DOHH2 (cell line): ENCODE results near the gene DNAI4.

Experiments
- H3F3A ChIP-seq: fragments of 200-600 bp; sonication (generic), shearing (Covaris generic); 2 replicates; pipeline ENCODE4 v1.6.0; 2016; ENCODE audit warnings: antibody characterized with exemption, mild to moderate bottlenecking; ENCODE audit not compliant: control insufficient read depth, insufficient read depth
- H3K27ac ChIP-seq: fragments of 200-600 bp; sonication (generic); 2 replicates; pipeline ENCODE4 v1.5.1; 2014; ENCODE audit warnings: low read depth, mild to moderate bottlenecking, low read length, moderate library complexity
- H3K27me3 ChIP-seq: fragments of 200-600 bp; sonication (generic); 2 replicates; pipeline ENCODE4 v1.6.1; 2014; ENCODE audit warnings: mild to moderate bottlenecking, low read length, mixed read lengths; ENCODE audit not compliant: control insufficient read depth
- H3K36me3 ChIP-seq: fragments of 200-600 bp; sonication (generic); 2 replicates; pipeline ENCODE4 v1.6.1; 2014; ENCODE audit warnings: mild to moderate bottlenecking, low read length, moderate library complexity, mixed read lengths; ENCODE audit not compliant: control insufficient read depth
- H3K4me1 ChIP-seq: fragments of 200-600 bp; sonication (generic); 2 replicates; pipeline ENCODE4 v1.6.1; 2014; ENCODE audit warnings: mild to moderate bottlenecking, low read length, mixed read lengths; ENCODE audit not compliant: control insufficient read depth
- H3K4me2 ChIP-seq: fragments of 200-600 bp; sonication (generic); 2 replicates; pipeline ENCODE4 v1.6.0; 2014; ENCODE audit warnings: mild to moderate bottlenecking, low read length, moderate library complexity
- H3K4me3 ChIP-seq: fragments of 200-600 bp; sonication (generic); 2 replicates; pipeline ENCODE4 v1.5.1; 2014; ENCODE audit warnings: mild to moderate bottlenecking, low read length, mixed read lengths
- H3K79me2 ChIP-seq: fragments of 200-600 bp; sonication (generic); 2 replicates; pipeline ENCODE4 v1.6.1; 2014; ENCODE audit warnings: mild to moderate bottlenecking, low read length, mixed read lengths; ENCODE audit not compliant: control insufficient read depth
- H3K9me2 ChIP-seq: fragments of 200-600 bp; sonication (generic); replicated peaks from 2 replicates; pipeline ENCODE4 v1.6.1; 2014; ENCODE audit warnings: mild to moderate bottlenecking, low read length, mixed read lengths; ENCODE audit not compliant: control insufficient read depth
- H3K9me3 ChIP-seq: fragments of 200-600 bp; sonication (generic); 2 replicates; pipeline ENCODE4 v1.6.1; 2014; ENCODE audit warnings: antibody characterized with exemption, low read length, mixed read lengths; ENCODE audit not compliant: control insufficient read depth, insufficient read depth
- H4K20me1 ChIP-seq: fragments of 200-600 bp; sonication (generic); 2 replicates; pipeline ENCODE4 v1.6.0; 2014; ENCODE audit warnings: low read depth, mild to moderate bottlenecking, antibody characterized with exemption, low read length, moderate library complexity; ENCODE audit not compliant: control insufficient read depth, insufficient read depth
- EZH2phosphoT487 ChIP-seq: fragments of 200-600 bp; sonication (generic); IDR thresholded peaks from 2 replicates; pipeline ENCODE4 v1.6.1; 2017; ENCODE audit warnings: borderline replicate concordance, mild to moderate bottlenecking, antibody characterized with exemption, low read length, moderate library complexity, mixed read lengths
- TF ChIP-seq, protein P1 (sequence below): fragments of 200-600 bp; sonication (generic); IDR thresholded peaks from one replicate; pipeline ENCODE4 v1.5.1; 2014; ENCODE audit warnings: antibody characterized with exemption, mild to moderate bottlenecking, low read depth, low read length; ENCODE audit not compliant: poor library complexity, severe bottlenecking

Gene DNAI4

GRCh38 chr1:66848193-66848592 lies 76.5 kb downstream of the DNAI4 start:
- Histone ChIP-seq H3K4me2 (no peak overlapping the region), H3K4me1 (peaks cover 12% of the 10 kb centered on the region), H3K9me3 (no peaks in the 10 kb centered on the region), H4K20me1 (no peaks in the 10 kb centered on the region), H3K9me2 (no peaks in the 10 kb centered on the region), H3K4me3 (no peak overlapping the region), H3F3A (no peaks in the 10 kb centered on the region), H3K27ac (no peak overlapping the region), H3K79me2 (no peaks in the 10 kb centered on the region), H3K27me3 (no peaks in the 10 kb centered on the region), H3K36me3 (no peaks in the 10 kb centered on the region)
- TF ChIP-seq, protein P1, sequence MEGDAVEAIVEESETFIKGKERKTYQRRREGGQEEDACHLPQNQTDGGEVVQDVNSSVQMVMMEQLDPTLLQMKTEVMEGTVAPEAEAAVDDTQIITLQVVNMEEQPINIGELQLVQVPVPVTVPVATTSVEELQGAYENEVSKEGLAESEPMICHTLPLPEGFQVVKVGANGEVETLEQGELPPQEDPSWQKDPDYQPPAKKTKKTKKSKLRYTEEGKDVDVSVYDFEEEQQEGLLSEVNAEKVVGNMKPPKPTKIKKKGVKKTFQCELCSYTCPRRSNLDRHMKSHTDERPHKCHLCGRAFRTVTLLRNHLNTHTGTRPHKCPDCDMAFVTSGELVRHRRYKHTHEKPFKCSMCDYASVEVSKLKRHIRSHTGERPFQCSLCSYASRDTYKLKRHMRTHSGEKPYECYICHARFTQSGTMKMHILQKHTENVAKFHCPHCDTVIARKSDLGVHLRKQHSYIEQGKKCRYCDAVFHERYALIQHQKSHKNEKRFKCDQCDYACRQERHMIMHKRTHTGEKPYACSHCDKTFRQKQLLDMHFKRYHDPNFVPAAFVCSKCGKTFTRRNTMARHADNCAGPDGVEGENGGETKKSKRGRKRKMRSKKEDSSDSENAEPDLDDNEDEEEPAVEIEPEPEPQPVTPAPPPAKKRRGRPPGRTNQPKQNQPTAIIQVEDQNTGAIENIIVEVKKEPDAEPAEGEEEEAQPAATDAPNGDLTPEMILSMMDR = no peak
- no peak for TF ChIP-seq EZH2phosphoT487

DNA sequence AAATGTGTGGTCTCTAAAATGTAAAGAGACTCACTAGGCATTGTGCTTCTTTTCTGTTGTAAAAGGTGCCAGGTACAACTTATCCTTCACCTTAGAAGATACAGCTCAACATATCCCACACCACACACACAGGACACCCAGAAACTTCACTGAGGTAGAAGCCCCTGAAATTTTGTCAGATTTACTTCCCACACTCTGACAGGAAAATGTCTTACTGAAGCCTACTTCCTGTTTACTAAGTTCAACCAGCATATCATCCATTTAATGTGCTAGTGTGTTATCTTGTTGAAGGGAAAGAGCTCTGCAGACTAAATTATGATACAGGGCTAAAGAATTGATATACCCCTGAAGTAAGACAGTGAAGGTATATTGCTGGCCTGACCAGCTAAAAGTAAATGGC lies 83.7 kb downstream of the DNAI4 start:
- H4K20me1 ChIP-seq = no peaks in the 10 kb centered on the region
- H3K79me2 ChIP-seq = no peaks in the 10 kb centered on the region
- H3K4me2 ChIP-seq = peak overlapping the region; percentile 58
- no peak for TF ChIP-seq EZH2phosphoT487
- H3K9me3 ChIP-seq = no peaks in the 10 kb centered on the region
- H3F3A ChIP-seq = no peaks in the 10 kb centered on the region
- H3K36me3 ChIP-seq = peaks cover 3% of the 10 kb centered on the region; the same call in 1 of the 2 replicates
- H3K9me2 ChIP-seq = no peaks in the 10 kb centered on the region
- peak overlapping the region; percentile 9 for H3K27ac ChIP-seq
- no peaks in the 10 kb centered on the region for H3K27me3 ChIP-seq
- peaks cover 14% of the 10 kb centered on the region for H3K4me1 ChIP-seq
- H3K4me3 ChIP-seq = peak overlapping the region; percentile 18

GRCh38 chr1:66834926-66835325 lies 89.7 kb downstream of the DNAI4 start:
- no peak overlapping the region for H3K4me3 ChIP-seq
- H3K9me2 ChIP-seq = no peaks in the 10 kb centered on the region
- no peaks in the 10 kb centered on the region for H3F3A ChIP-seq
- no peaks in the 10 kb centered on the region for H3K79me2 ChIP-seq
- H3K4me1 ChIP-seq = no peaks in the 10 kb centered on the region
- no peak overlapping the region for H3K27ac ChIP-seq
- no peaks in the 10 kb centered on the region for H3K27me3 ChIP-seq
- H3K36me3 ChIP-seq = no peaks in the 10 kb centered on the region
- no peak overlapping the region for H3K4me2 ChIP-seq
- TF ChIP-seq, protein P1 = no peak
- no peak for TF ChIP-seq EZH2phosphoT487
- H4K20me1 ChIP-seq = no peaks in the 10 kb centered on the region
- no peaks in the 10 kb centered on the region for H3K9me3 ChIP-seq

GRCh38 chr1:66833112-66833511 lies 91.5 kb downstream of the DNAI4 start:
- H3K27ac ChIP-seq = no peak overlapping the region
- H3K4me3 ChIP-seq = no peak overlapping the region
- H4K20me1 ChIP-seq = no peaks in the 10 kb centered on the region
- H3K79me2 ChIP-seq = no peaks in the 10 kb centered on the region
- H3K36me3 ChIP-seq = no peaks in the 10 kb centered on the region
- no peak overlapping the region for H3K4me2 ChIP-seq
- H3F3A ChIP-seq = no peaks in the 10 kb centered on the region
- no peak for TF ChIP-seq EZH2phosphoT487
- TF ChIP-seq, protein P1 = no peak
- H3K9me2 ChIP-seq = no peaks in the 10 kb centered on the region
- no peaks in the 10 kb centered on the region for H3K4me1 ChIP-seq
- no peaks in the 10 kb centered on the region for H3K9me3 ChIP-seq
- H3K27me3 ChIP-seq = no peaks in the 10 kb centered on the region
